A549 (cell line): ENCODE results near the gene ZG16B. TPM values are rescaled to one million over a fixed set of nuclear protein-coding genes. Genes with fewer than 3 reads are reported as not detected.

ENCODE experiments used
- ATAC-seq, 2 experiments: fragments of 200-7000 bp in 1 of 2; fragments of >200 bp in 1 of 2; cut with Nextera tagmentation in 1 of 2; cut with Tn5 transposase in 1 of 2; 3 replicates each; pipeline versions ENCODE4 v1.8.0 to v1.9.1; 2018 to 2020; ENCODE audit warnings: mild to moderate bottlenecking in 1 of 2, moderate library complexity in 1 of 2
- CTCF ChIA-PET: fragments of 300-600 bp; sonication (Branson Sonifier 250); formaldehyde crosslinking; extraction: SDS; loops from one replicate; lab custom pipeline; 2021; ENCODE audit warnings: antibody characterized with exemption, inconsistent platforms; lab: Yijun Ruan, JAX
- POLR2A ChIA-PET: fragments of 350-600 bp; formaldehyde crosslinking; extraction: SDS; loops from one replicate; lab custom pipeline; 2021; ENCODE audit warnings: antibody characterized with exemption, inconsistent platforms; lab: Yijun Ruan, JAX
- DNase-seq, 2 experiments: peaks; one replicate each; pipeline versions ENCODE4 v3.0.0 to v3.0.0-alpha.2; 2011 to 2016; ENCODE audit warnings: low read depth in 1 of 2, low spot score in 1 of 2
- FAIRE-seq: peaks from 2 replicates; lab custom pipeline; 2011; peaks lifted over from hg19 to GRCh38; lab: Jason Lieb, UNC
- H3K27ac ChIP-seq, 2 experiments: fragments of >200 bp; sonication (Bioruptor Twin); formaldehyde crosslinking; 3 replicates each; pipeline ENCODE4 v1.5.1; 2016 to 2017
- H3K4me1 ChIP-seq: fragments of >200 bp; sonication (Bioruptor Twin); formaldehyde crosslinking; 3 replicates; pipeline ENCODE4 v1.6.1; 2016
- H3K4me2 ChIP-seq: fragments of >200 bp; sonication (Bioruptor Twin); formaldehyde crosslinking; 3 replicates; pipeline ENCODE4 v1.6.1; 2016
- H3K4me3 ChIP-seq: fragments of >200 bp; sonication (Bioruptor Twin); formaldehyde crosslinking; 3 replicates; pipeline ENCODE4 v1.5.1; 2016
- H3K9me3 ChIP-seq: fragments of >200 bp; sonication (Bioruptor Twin); formaldehyde crosslinking; 3 replicates; pipeline ENCODE4 v1.6.1; 2016
- BHLHE40 ChIP-seq: IDR thresholded peaks from 2 replicates; pipeline ENCODE4 v1.6.1; 2012; ENCODE audit warnings: low read depth, low read length, inconsistent platforms
- CBX8 ChIP-seq: fragments of 200-600 bp; sonication (generic); IDR thresholded peaks from 2 replicates; pipeline ENCODE4 v1.6.1; 2016
- CHD2 ChIP-seq: fragments of 150-350 bp; IDR thresholded peaks from 2 replicates; pipeline ENCODE4 v1.6.1; 2014; ENCODE audit warnings: low read length; ENCODE audit not compliant: partially characterized antibody
- FOSB ChIP-seq: fragments of 250-450 bp; sonication (Bioruptor Pico); IDR thresholded peaks from 2 replicates; pipeline ENCODE4 v1.5.0; 2020; ENCODE audit warnings: mild to moderate bottlenecking, moderate library complexity
- FOSL2 ChIP-seq, 2 experiments: fragments of 450-650 bp in 1 of 2; fragments of >200 bp in 1 of 2; sonication (Bioruptor Twin) in 1 of 2; formaldehyde crosslinking; IDR thresholded peaks; 2 replicates each; pipeline versions ENCODE4 v1.5.0 to v1.6.1; 2016 to 2020; ENCODE audit warnings: mild to moderate bottlenecking in 1 of 2, moderate library complexity in 1 of 2
- FOXS1 ChIP-seq: fragments of 250-450 bp; sonication (Bioruptor Pico); IDR thresholded peaks from 2 replicates; pipeline ENCODE4 v1.5.0; 2020; ENCODE audit warnings: mild to moderate bottlenecking, moderate library complexity
- HOXA7 ChIP-seq: fragments of 250-450 bp; sonication (Bioruptor Pico); IDR thresholded peaks from 2 replicates; pipeline ENCODE4 v1.5.0; 2020; ENCODE audit warnings: mild to moderate bottlenecking, moderate library complexity
- HOXB5 ChIP-seq: fragments of 250-450 bp; sonication (Bioruptor Pico); IDR thresholded peaks from 2 replicates; pipeline ENCODE4 v1.5.0; 2020; ENCODE audit warnings: mild to moderate bottlenecking, moderate library complexity
- JUNB ChIP-seq: fragments of >200 bp; sonication (Bioruptor Twin); formaldehyde crosslinking; IDR thresholded peaks from 2 replicates; pipeline ENCODE4 v1.6.1; 2016
- MAFK ChIP-seq: fragments of 450-650 bp; IDR thresholded peaks from 2 replicates; pipeline ENCODE4 v1.6.1; 2014; ENCODE audit not compliant: partially characterized antibody
- MAZ ChIP-seq: fragments of 150-350 bp; IDR thresholded peaks from 2 replicates; pipeline ENCODE4 v1.6.1; 2014; ENCODE audit warnings: antibody characterized with exemption, low read depth, low read length, borderline replicate concordance
- NR3C1 ChIP-seq: fragments of >200 bp; sonication (Bioruptor Twin); formaldehyde crosslinking; IDR thresholded peaks from 3 replicates; pipeline ENCODE4 v1.6.1; 2017
- RARB ChIP-seq: fragments of 250-450 bp; sonication (Bioruptor Pico); IDR thresholded peaks from 2 replicates; pipeline ENCODE4 v1.8.0; 2021; ENCODE audit warnings: mild to moderate bottlenecking, moderate library complexity
- RCOR1 ChIP-seq: fragments of 150-350 bp; IDR thresholded peaks from 2 replicates; pipeline ENCODE4 v1.6.1; 2014; ENCODE audit warnings: antibody characterized with exemption, low read length, low read depth
- REST ChIP-seq: fragments of 200-600 bp; sonication (generic); IDR thresholded peaks from 2 replicates; pipeline ENCODE4 v1.6.1; 2016; ENCODE audit warnings: antibody characterized with exemption, mild to moderate bottlenecking, moderate library complexity
- RFX5 ChIP-seq: fragments of 450-650 bp; IDR thresholded peaks from 2 replicates; pipeline ENCODE4 v1.7.1; 2014; ENCODE audit warnings: antibody characterized with exemption, mild to moderate bottlenecking, moderate library complexity
- SREBF2 ChIP-seq: fragments of 450-650 bp; IDR thresholded peaks from 2 replicates; pipeline ENCODE4 v1.6.1; 2014; ENCODE audit warnings: mild to moderate bottlenecking, moderate library complexity
- USF2 ChIP-seq: fragments of 450-650 bp; IDR thresholded peaks from 2 replicates; pipeline ENCODE4 v1.6.1; 2014; ENCODE audit warnings: antibody characterized with exemption
- ZSCAN20 ChIP-seq: fragments of 250-450 bp; sonication (Bioruptor Pico); IDR thresholded peaks from 2 replicates; pipeline ENCODE4 v1.8.0; 2022; ENCODE audit warnings: mild to moderate bottlenecking, moderate library complexity
- WGBS: methylation state at CpG from one replicate; pipeline ENCODE4 v1.1.6; 2017; ENCODE audit errors: missing lambda C conversion rate; 5-methylcytosine and 5-hydroxymethylcytosine counted together
- polyA plus RNA-seq, 4 experiments: library from polyadenylated mRNA; depleted of rRNA in 3 of 4; stranded (reverse); fragments of >200 nt; fragmentation: RNase III in 1 of 4; extraction: RNeasy Plus Mini Kit Qiagen cat#74134 plus additional on column Dnase treatment in 1 of 4; gene quantifications; 2 replicates in 3 of 4; 3 replicates in 1 of 4; pipeline ENCODE4 v1.2.3, GENCODE V29; 2011 to 2017
- TF ChIP-seq, protein P1 (sequence below): fragments of >200 bp; sonication (Bioruptor Twin); formaldehyde crosslinking; IDR thresholded peaks from 3 replicates; pipeline ENCODE4 v1.5.1; 2016
- TF ChIP-seq, protein P2 (sequence below): fragments of 150-350 bp; IDR thresholded peaks from 2 replicates; pipeline ENCODE4 v1.6.1; 2014; ENCODE audit warnings: low read depth, mild to moderate bottlenecking, low read length

The ZG16B gene
- polyA plus RNA-seq, 2 of the 4 experiments (the other 2 are of a cell fraction): 0.40 to 0.85 TPM

DNA sequence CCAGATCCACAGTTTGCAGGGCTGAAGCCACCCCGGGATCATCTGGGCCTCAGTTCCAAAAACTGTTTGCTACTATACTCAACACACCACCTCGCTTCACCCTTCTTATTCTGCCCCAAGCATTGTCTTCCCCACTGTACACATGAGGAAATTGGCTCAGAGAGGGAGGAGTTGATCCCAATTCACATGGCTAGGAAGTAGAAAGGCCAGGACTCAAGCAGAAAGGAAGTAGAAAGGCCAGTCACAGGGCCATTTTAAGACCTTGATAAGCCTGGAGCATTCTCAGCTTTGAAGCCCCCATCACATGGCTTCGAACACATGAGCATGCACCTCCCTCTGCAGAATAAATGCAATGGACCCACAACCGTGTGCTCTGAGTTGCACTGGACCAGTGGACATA lies 35.5 kb downstream of the ZG16B start:
- no peak for TF ChIP-seq JUNB
- TF ChIP-seq, all 56 proteins: peak for 0
- H3K27ac ChIP-seq: peak overlapping the region in 1 of 2 experiments; percentile 49; a peak in 1 of 6 replicates

GRCh38 chr16:2866431-2866830 lies 36.3 kb downstream of the ZG16B start:
- ChIA-PET POLR2A (interaction anchor here (0.6 kb wide), 1 partner anchor 90 kb away, joined by 3 read pairs; no protein-coding TSS in a partner anchor), CTCF (interaction anchor here (1.4 to 13.7 kb wide), 2 partner anchors 27 to 44 kb away, joined by 4 to 295 read pairs; no protein-coding TSS in a partner anchor)
- TF ChIP-seq HOXB5 (CRISPR knock-in tag) (no peak), MAZ (no peak), RFX5 (no peak), HOXA7 (no peak), FOSL2 (IDR thresholded peaks at IDR 0.05) (no peak), FOSL2 (CRISPR knock-in tag; IDR thresholded peaks at IDR 0.05) (no peak), NR3C1 (no peak), ZSCAN20 (CRISPR knock-in tag) (no peak), SREBF2 (no peak), CBX8 (no peak), FOSB (no peak), REST (no peak), MAFK (no peak), USF2 (no peak), RARB (CRISPR knock-in tag) (no peak), BHLHE40 (no peak), CHD2 (no peak), RCOR1 (no peak), FOXS1 (CRISPR knock-in tag) (no peak)
- TF ChIP-seq, protein P1, sequence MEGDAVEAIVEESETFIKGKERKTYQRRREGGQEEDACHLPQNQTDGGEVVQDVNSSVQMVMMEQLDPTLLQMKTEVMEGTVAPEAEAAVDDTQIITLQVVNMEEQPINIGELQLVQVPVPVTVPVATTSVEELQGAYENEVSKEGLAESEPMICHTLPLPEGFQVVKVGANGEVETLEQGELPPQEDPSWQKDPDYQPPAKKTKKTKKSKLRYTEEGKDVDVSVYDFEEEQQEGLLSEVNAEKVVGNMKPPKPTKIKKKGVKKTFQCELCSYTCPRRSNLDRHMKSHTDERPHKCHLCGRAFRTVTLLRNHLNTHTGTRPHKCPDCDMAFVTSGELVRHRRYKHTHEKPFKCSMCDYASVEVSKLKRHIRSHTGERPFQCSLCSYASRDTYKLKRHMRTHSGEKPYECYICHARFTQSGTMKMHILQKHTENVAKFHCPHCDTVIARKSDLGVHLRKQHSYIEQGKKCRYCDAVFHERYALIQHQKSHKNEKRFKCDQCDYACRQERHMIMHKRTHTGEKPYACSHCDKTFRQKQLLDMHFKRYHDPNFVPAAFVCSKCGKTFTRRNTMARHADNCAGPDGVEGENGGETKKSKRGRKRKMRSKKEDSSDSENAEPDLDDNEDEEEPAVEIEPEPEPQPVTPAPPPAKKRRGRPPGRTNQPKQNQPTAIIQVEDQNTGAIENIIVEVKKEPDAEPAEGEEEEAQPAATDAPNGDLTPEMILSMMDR: no peak
- TF ChIP-seq, protein P2, sequence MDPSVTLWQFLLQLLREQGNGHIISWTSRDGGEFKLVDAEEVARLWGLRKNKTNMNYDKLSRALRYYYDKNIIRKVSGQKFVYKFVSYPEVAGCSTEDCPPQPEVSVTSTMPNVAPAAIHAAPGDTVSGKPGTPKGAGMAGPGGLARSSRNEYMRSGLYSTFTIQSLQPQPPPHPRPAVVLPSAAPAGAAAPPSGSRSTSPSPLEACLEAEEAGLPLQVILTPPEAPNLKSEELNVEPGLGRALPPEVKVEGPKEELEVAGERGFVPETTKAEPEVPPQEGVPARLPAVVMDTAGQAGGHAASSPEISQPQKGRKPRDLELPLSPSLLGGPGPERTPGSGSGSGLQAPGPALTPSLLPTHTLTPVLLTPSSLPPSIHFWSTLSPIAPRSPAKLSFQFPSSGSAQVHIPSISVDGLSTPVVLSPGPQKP: no peak
- 71% methylated on average over 4 of the region's 4 CpGs for WGBS
- no peak for FAIRE-seq
- H3K4me2 ChIP-seq: no peak overlapping the region
- H3K9me3 ChIP-seq: no peaks in the 10 kb centered on the region
- no peak for DNase-seq
- 0 out of 3 replicates have a peak, but pooled peaks cover 3% of the 10 kb centered on the region for H3K4me1 ChIP-seq
- ATAC-seq: no peak
- H3K4me3 ChIP-seq: no peak overlapping the region
- H3K27ac ChIP-seq: no peak overlapping the region

More for the DNA sequence above, 35.5 kb downstream of the ZG16B start:
- H3K4me2 ChIP-seq: no peak overlapping the region
- DNase-seq: no peak
- 0 out of 3 replicates have a peak, but pooled peaks cover 3% of the 10 kb centered on the region for H3K4me1 ChIP-seq
- no peak for FAIRE-seq
- no peak for ATAC-seq
- no peak overlapping the region for H3K4me3 ChIP-seq
- CTCF ChIA-PET: interaction anchor here (1.2 to 13.7 kb wide), 3 partner anchors 12 to 45 kb away, joined by 3 to 295 read pairs (median 4); no protein-coding TSS in a partner anchor
- H3K9me3 ChIP-seq: no peaks in the 10 kb centered on the region
- POLR2A ChIA-PET: no interaction called here
- WGBS: 45% methylated on average over 4 of the region's 4 CpGs
